A673 (cell line): Measurements from ENCODE around the gene SHC1. TPM values are rescaled to one million over a fixed set of nuclear protein-coding genes. Genes with fewer than 3 reads are reported as not detected.

ENCODE experiments used
- BruUV-seq: library from RNA; stranded (reverse); fragments of 400-500 nt; replicated peaks from 2 replicates; lab custom pipeline; 2021; lab: Mats Ljungman, UMichigan
- CTCF ChIA-PET: fragments of 300-600 bp; sonication (Branson Sonifier 250); formaldehyde crosslinking; loops from one replicate; lab custom pipeline; 2022; ENCODE audit warnings: antibody characterized with exemption; lab: Charles Lee
- POLR2A ChIA-PET: fragments of 300-600 bp; sonication (Branson Sonifier 250); formaldehyde crosslinking; loops from one replicate; lab custom pipeline; 2022; ENCODE audit warnings: antibody characterized with exemption; ENCODE audit not compliant: low non-redundant PET; lab: Charles Lee
- DNase-seq: peaks from one replicate; pipeline ENCODE4 v3.0.0-alpha.2; 2015; ENCODE audit warnings: low spot score
- H3K27ac ChIP-seq: fragments of 200-600 bp; sonication (generic); 2 replicates; pipeline ENCODE4 v1.5.1; 2016; ENCODE audit warnings: mixed run types, low read depth, mild to moderate bottlenecking, mixed read lengths, antibody characterized with exemption, low read length; ENCODE audit not compliant: poor library complexity, severe bottlenecking
- H3K27me3 ChIP-seq: fragments of 200-600 bp; sonication (generic); replicated peaks from 2 replicates; pipeline ENCODE4 v1.6.1; 2017; ENCODE audit warnings: mixed run types, low read depth, mild to moderate bottlenecking, mixed read lengths, antibody characterized with exemption, low read length; ENCODE audit not compliant: insufficient read depth, poor library complexity
- H3K36me3 ChIP-seq: fragments of 200-600 bp; sonication (generic); 2 replicates; pipeline ENCODE4 v1.6.1; 2016; ENCODE audit warnings: mixed run types, mild to moderate bottlenecking, mixed read lengths, antibody characterized with exemption, low read length; ENCODE audit not compliant: insufficient read depth, poor library complexity, severe bottlenecking
- H3K4me1 ChIP-seq: fragments of 200-600 bp; sonication (generic); 2 replicates; pipeline ENCODE4 v1.6.1; 2017; ENCODE audit warnings: mixed run types, mild to moderate bottlenecking, mixed read lengths, antibody characterized with exemption, low read length; ENCODE audit not compliant: insufficient read depth, poor library complexity, severe bottlenecking
- H3K4me3 ChIP-seq: fragments of 200-600 bp; sonication (generic); 2 replicates; pipeline ENCODE4 v1.5.1; 2016; ENCODE audit warnings: low read depth, mixed run types, mild to moderate bottlenecking, mixed read lengths, low read length; ENCODE audit not compliant: poor library complexity, severe bottlenecking
- H3K9me3 ChIP-seq: fragments of 200-600 bp; sonication (generic); 2 replicates; pipeline ENCODE4 v1.6.1; 2016; ENCODE audit warnings: mixed run types, low read depth, mild to moderate bottlenecking, mixed read lengths, antibody characterized with exemption, low read length; ENCODE audit not compliant: poor library complexity, severe bottlenecking
- CTCF ChIP-seq: fragments of 300-800, 200-600 bp; sonication (generic); conservative IDR thresholded peaks from 2 replicates; pipeline ENCODE4 v1.5.1; 2017; ENCODE audit warnings: low read depth, mild to moderate bottlenecking, antibody characterized with exemption, low read length, moderate library complexity, mixed read lengths
- EZH2 ChIP-seq: fragments of 200-600 bp; sonication (generic); IDR thresholded peaks from 2 replicates; pipeline ENCODE4 v1.6.1; 2017; ENCODE audit warnings: borderline replicate concordance, low read depth, mild to moderate bottlenecking, mixed read lengths, antibody characterized with exemption, low read length; ENCODE audit not compliant: poor library complexity, severe bottlenecking
- intact Hi-C: fragments of 100-400 bp; cut with micrococcal nuclease; formaldehyde crosslinking; loops from one replicate; pipeline ENCODE4 v1.10.0; 2022; ENCODE audit not compliant: unreplicated experiment
- total RNA-seq: library from RNA; stranded (reverse); gene quantifications from 2 replicates; pipeline ENCODE4 v1.2.3, GENCODE V29; 2021

SHC1 gene
- total RNA-seq, 1 experiment from 2014 or later, result 204 TPM

GRCh38 chr1:154934358-154934948 is 36.1 kb downstream of the SHC1 start:
- TF ChIP-seq CTCF (no peak), EZH2 (no peak)
- Histone ChIP-seq H3K4me3 (no peak overlapping the region), H3K36me3 (no peaks in the 10 kb centered on the region), H3K4me1 (peaks cover 20% of the 10 kb centered on the region), H3K27ac (no peak overlapping the region), H3K9me3 (no peaks in the 10 kb centered on the region), H3K27me3 (no peaks in the 10 kb centered on the region)
- no peak for DNase-seq
- CTCF ChIA-PET, result no interaction called here
- intact Hi-C loops, result no loop called here
- POLR2A ChIA-PET, result no interaction called here
- BruUV-seq, result no TSS peak

- H3K27me3 ChIP-seq, result no peaks in the 10 kb centered on the region
- no peak overlapping the region for H3K27ac ChIP-seq
- BruUV-seq, result no TSS peak
- no peaks in the 10 kb centered on the region for H3K9me3 ChIP-seq
- no peak for TF ChIP-seq EZH2
- TF ChIP-seq CTCF, result no peak
- POLR2A ChIA-PET, result no interaction called here
- CTCF ChIA-PET, result no interaction called here
- peaks cover 11% of the 10 kb centered on the region for H3K4me1 ChIP-seq
- no peak for DNase-seq
- intact Hi-C loops, result no loop called here
- no peak overlapping the region for H3K4me3 ChIP-seq
- no peaks in the 10 kb centered on the region for H3K36me3 ChIP-seq
Observed at GRCh38 chr1:154931940-154932487, 38.5 kb downstream of the SHC1 start.

- POLR2A ChIA-PET, result no interaction called here
Observed at GRCh38 chr1:154926201-154926600, 44.3 kb downstream of the SHC1 start.

More at GRCh38 chr1:154926201-154926600, 44.3 kb downstream of the SHC1 start:
- BruUV-seq, result no TSS peak
- Histone ChIP-seq H3K27ac (no peak overlapping the region), H3K4me3 (no peak overlapping the region), H3K36me3 (no peaks in the 10 kb centered on the region), H3K27me3 (no peaks in the 10 kb centered on the region), H3K4me1 (no peaks in the 10 kb centered on the region), H3K9me3 (no peaks in the 10 kb centered on the region)
- intact Hi-C loops, result no loop called here
- TF ChIP-seq EZH2 (no peak), CTCF (no peak)
- no peak for DNase-seq
- CTCF ChIA-PET, result no interaction called here
